ENCODE results near the gene GABRB1.

The GABRB1 gene

GRCh38 chr4:47209833-47210232 lies 178.5 kb downstream of the GABRB1 start:
- TF ChIP-seq CTCF (IDR thresholded peaks at IDR 0.05): no peak
- H3K36me3 Mint-ChIP-seq (ENCODE audit: low read depth): no peaks in the 10 kb centered on the region
- no peak overlapping the region for H3K4me3 Mint-ChIP-seq
- H3K9me3 Mint-ChIP-seq: no peaks in the 10 kb centered on the region
- peaks cover 2% of the 10 kb centered on the region for H3K27me3 Mint-ChIP-seq (ENCODE audit: low read depth, poor library complexity)
- DNase-seq: no peak
- H3K4me1 Mint-ChIP-seq: no peaks in the 10 kb centered on the region
- H3K27ac Mint-ChIP-seq: no peak overlapping the region

- no peaks in the 10 kb centered on the region for H3K9me3 Mint-ChIP-seq
- H3K36me3 Mint-ChIP-seq (ENCODE audit: low read depth): no peaks in the 10 kb centered on the region
- H3K4me3 Mint-ChIP-seq: no peak overlapping the region
- H3K27me3 Mint-ChIP-seq (ENCODE audit: low read depth, poor library complexity): peaks cover 2% of the 10 kb centered on the region
- DNase-seq: no peak
- no peak overlapping the region for H3K27ac Mint-ChIP-seq
- no peaks in the 10 kb centered on the region for H3K4me1 Mint-ChIP-seq
- TF ChIP-seq CTCF (IDR thresholded peaks at IDR 0.05): no peak
Measured at GRCh38 chr4:47210828-47211227, 179.5 kb downstream of the GABRB1 start.

- Mint-ChIP-seq H3K4me1 (no peaks in the 10 kb centered on the region), H3K27me3 (ENCODE audit: low read depth, poor library complexity) (peaks cover 2% of the 10 kb centered on the region), H3K36me3 (ENCODE audit: low read depth) (no peaks in the 10 kb centered on the region), H3K27ac (no peak overlapping the region), H3K9me3 (no peaks in the 10 kb centered on the region), H3K4me3 (no peak overlapping the region)
- DNase-seq: no peak
- no peak for TF ChIP-seq CTCF (IDR thresholded peaks at IDR 0.05)
Measured at GRCh38 chr4:47213106-47213505, 181.7 kb downstream of the GABRB1 start.

- H3K27me3 Mint-ChIP-seq (ENCODE audit: low read depth, poor library complexity): peaks cover 2% of the 10 kb centered on the region
- H3K9me3 Mint-ChIP-seq: no peaks in the 10 kb centered on the region
- no peak for TF ChIP-seq CTCF (IDR thresholded peaks at IDR 0.05)
- DNase-seq: no peak
- no peak overlapping the region for H3K4me3 Mint-ChIP-seq
- no peak overlapping the region for H3K27ac Mint-ChIP-seq
- no peaks in the 10 kb centered on the region for H3K4me1 Mint-ChIP-seq
- no peaks in the 10 kb centered on the region for H3K36me3 Mint-ChIP-seq (ENCODE audit: low read depth)
Measured at GRCh38 chr4:47213539-47213938, 182.2 kb downstream of the GABRB1 start.

- H3K4me1 Mint-ChIP-seq: no peaks in the 10 kb centered on the region
Measured at GRCh38 chr4:47213971-47214370, 182.6 kb downstream of the GABRB1 start.

More at GRCh38 chr4:47213971-47214370, 182.6 kb downstream of the GABRB1 start:
- Mint-ChIP-seq H3K27me3 (ENCODE audit: low read depth, poor library complexity) (peaks cover 2% of the 10 kb centered on the region), H3K9me3 (no peaks in the 10 kb centered on the region), H3K27ac (no peak overlapping the region), H3K36me3 (ENCODE audit: low read depth) (no peaks in the 10 kb centered on the region), H3K4me3 (no peak overlapping the region)
- TF ChIP-seq CTCF (IDR thresholded peaks at IDR 0.05): no peak
- no peak for DNase-seq

Measured in nephron progenitor cell (in vitro differentiated cells).